A549 (cell line): ENCODE results near the gene COQ5. TPM values are rescaled to one million over a fixed set of nuclear protein-coding genes. Genes with fewer than 3 reads are reported as not detected.

Experiments used
- ATAC-seq, 2 experiments: fragments of 200-7000 bp in 1 of 2; fragments of >200 bp in 1 of 2; cut with Nextera tagmentation in 1 of 2; cut with Tn5 transposase in 1 of 2; 3 replicates each; pipeline versions ENCODE4 v1.8.0 to v1.9.1; 2018 to 2020; ENCODE audit warnings: mild to moderate bottlenecking in 1 of 2, moderate library complexity in 1 of 2
- CTCF ChIA-PET: fragments of 300-600 bp; sonication (Branson Sonifier 250); formaldehyde crosslinking; extraction: SDS; loops from one replicate; lab custom pipeline; 2021; ENCODE audit warnings: antibody characterized with exemption, inconsistent platforms; lab: Yijun Ruan, JAX
- POLR2A ChIA-PET: fragments of 350-600 bp; formaldehyde crosslinking; extraction: SDS; loops from one replicate; lab custom pipeline; 2021; ENCODE audit warnings: antibody characterized with exemption, inconsistent platforms; lab: Yijun Ruan, JAX
- DNase-seq, 2 experiments: peaks; one replicate each; pipeline versions ENCODE4 v3.0.0 to v3.0.0-alpha.2; 2011 to 2016; ENCODE audit warnings: low read depth in 1 of 2, low spot score in 1 of 2
- FAIRE-seq: peaks from 2 replicates; lab custom pipeline; 2011; peaks lifted over from hg19 to GRCh38; lab: Jason Lieb, UNC
- H3K27ac ChIP-seq, 2 experiments: fragments of >200 bp; sonication (Bioruptor Twin); formaldehyde crosslinking; 3 replicates each; pipeline ENCODE4 v1.5.1; 2016 to 2017
- H3K4me1 ChIP-seq: fragments of >200 bp; sonication (Bioruptor Twin); formaldehyde crosslinking; 3 replicates; pipeline ENCODE4 v1.6.1; 2016
- H3K4me2 ChIP-seq: fragments of >200 bp; sonication (Bioruptor Twin); formaldehyde crosslinking; 3 replicates; pipeline ENCODE4 v1.6.1; 2016
- H3K4me3 ChIP-seq: fragments of >200 bp; sonication (Bioruptor Twin); formaldehyde crosslinking; 3 replicates; pipeline ENCODE4 v1.5.1; 2016
- H3K9me3 ChIP-seq: fragments of >200 bp; sonication (Bioruptor Twin); formaldehyde crosslinking; 3 replicates; pipeline ENCODE4 v1.6.1; 2016
- ATOH8 ChIP-seq: fragments of 250-450 bp; sonication (Bioruptor Pico); IDR thresholded peaks from 2 replicates; pipeline ENCODE4 v1.5.0; 2020; ENCODE audit warnings: low read depth, mild to moderate bottlenecking, moderate library complexity
- BCL3 ChIP-seq: fragments of >200 bp; sonication (Bioruptor Twin); formaldehyde crosslinking; IDR thresholded peaks from 3 replicates; pipeline ENCODE4 v1.6.1; 2016
- BHLHE40 ChIP-seq: IDR thresholded peaks from 2 replicates; pipeline ENCODE4 v1.6.1; 2012; ENCODE audit warnings: low read depth, low read length, inconsistent platforms
- CBX2 ChIP-seq: fragments of 200-600 bp; sonication (generic); IDR thresholded peaks from 2 replicates; pipeline ENCODE4 v1.6.1; 2016; ENCODE audit warnings: low read depth, mild to moderate bottlenecking, borderline replicate concordance
- CEBPB ChIP-seq, 2 experiments: fragments of >200 bp in 1 of 2; sonication (Bioruptor Twin) in 1 of 2; formaldehyde crosslinking in 1 of 2; IDR thresholded peaks; 2 replicates each; pipeline ENCODE4 v1.6.1; 2012 to 2016
- CHD4 ChIP-seq: fragments of 200-600 bp; sonication (generic); IDR thresholded peaks from 2 replicates; pipeline ENCODE4 v1.6.1; 2016; ENCODE audit warnings: antibody characterized with exemption, mild to moderate bottlenecking, borderline replicate concordance
- EHF ChIP-seq: fragments of 250-450 bp; sonication (Bioruptor Pico); IDR thresholded peaks from 2 replicates; pipeline ENCODE4 v1.5.0; 2020; ENCODE audit warnings: mild to moderate bottlenecking
- EP300 ChIP-seq, 2 experiments: fragments of >200 bp; sonication (Bioruptor Twin); formaldehyde crosslinking; IDR thresholded peaks; 2 replicates in 1 of 2; 3 replicates in 1 of 2; pipeline ENCODE4 v1.6.1; 2016 to 2017
- FOSB ChIP-seq: fragments of 250-450 bp; sonication (Bioruptor Pico); IDR thresholded peaks from 2 replicates; pipeline ENCODE4 v1.5.0; 2020; ENCODE audit warnings: mild to moderate bottlenecking, moderate library complexity
- GATA3 ChIP-seq: IDR thresholded peaks from 2 replicates; pipeline ENCODE4 v1.6.1; 2012; ENCODE audit warnings: borderline replicate concordance
- HEYL ChIP-seq: fragments of 250-450 bp; sonication (Bioruptor Pico); IDR thresholded peaks from 2 replicates; pipeline ENCODE4 v1.8.0; 2021; ENCODE audit warnings: mild to moderate bottlenecking, moderate library complexity
- HMGXB4 ChIP-seq: fragments of 250-450 bp; sonication (Bioruptor Pico); IDR thresholded peaks from 2 replicates; pipeline ENCODE4 v1.5.0; 2021; ENCODE audit warnings: mild to moderate bottlenecking, moderate library complexity, borderline replicate concordance
- HOXB13 ChIP-seq: fragments of 250-450 bp; sonication (Bioruptor Pico); IDR thresholded peaks from 2 replicates; pipeline ENCODE4 v1.5.0; 2020; ENCODE audit warnings: low read depth, mild to moderate bottlenecking, moderate library complexity
- HOXB5 ChIP-seq: fragments of 250-450 bp; sonication (Bioruptor Pico); IDR thresholded peaks from 2 replicates; pipeline ENCODE4 v1.5.0; 2020; ENCODE audit warnings: mild to moderate bottlenecking, moderate library complexity
- JUNB ChIP-seq: fragments of >200 bp; sonication (Bioruptor Twin); formaldehyde crosslinking; IDR thresholded peaks from 2 replicates; pipeline ENCODE4 v1.6.1; 2016
- KDM1A ChIP-seq: fragments of 200-600 bp; sonication (generic); IDR thresholded peaks from 2 replicates; pipeline ENCODE4 v1.6.1; 2016; ENCODE audit warnings: low read depth, mild to moderate bottlenecking
- KDM5A ChIP-seq: fragments of 200-600 bp; sonication (generic); IDR thresholded peaks from 2 replicates; pipeline ENCODE4 v1.6.1; 2016; ENCODE audit warnings: antibody characterized with exemption, mild to moderate bottlenecking
- MAFK ChIP-seq: fragments of 450-650 bp; IDR thresholded peaks from 2 replicates; pipeline ENCODE4 v1.6.1; 2014; ENCODE audit not compliant: partially characterized antibody
- MAX ChIP-seq: IDR thresholded peaks from 2 replicates; pipeline ENCODE4 v1.6.1; 2012
- MAZ ChIP-seq: fragments of 150-350 bp; IDR thresholded peaks from 2 replicates; pipeline ENCODE4 v1.6.1; 2014; ENCODE audit warnings: antibody characterized with exemption, low read depth, low read length, borderline replicate concordance
- NPAS2 ChIP-seq: fragments of 250-450 bp; sonication (Bioruptor Pico); IDR thresholded peaks from 2 replicates; pipeline ENCODE4 v1.8.0; 2022; ENCODE audit warnings: mild to moderate bottlenecking, moderate library complexity, borderline replicate concordance
- PHF8 ChIP-seq: fragments of 200-600 bp; sonication (generic); IDR thresholded peaks from 2 replicates; pipeline ENCODE4 v1.6.1; 2016; ENCODE audit warnings: low read depth, mild to moderate bottlenecking, antibody characterized with exemption, moderate library complexity, borderline replicate concordance
- POLR2A ChIP-seq: IDR thresholded peaks from 2 replicates; pipeline ENCODE4 v1.6.1; 2012; ENCODE audit warnings: mild to moderate bottlenecking, low read length
- RAD21 ChIP-seq, 2 experiments: fragments of >200 bp in 1 of 2; sonication (Bioruptor Twin) in 1 of 2; formaldehyde crosslinking in 1 of 2; IDR thresholded peaks in 1 of 2; conservative IDR thresholded peaks in 1 of 2; 2 replicates in 1 of 2; 3 replicates in 1 of 2; pipeline ENCODE4 v1.6.1; 2012 to 2018; ENCODE audit warnings: inconsistent platforms in 1 of 2
- RNF2 ChIP-seq: fragments of 200-600 bp; sonication (generic); IDR thresholded peaks from 2 replicates; pipeline ENCODE4 v1.6.1; 2016; ENCODE audit warnings: low read depth, mild to moderate bottlenecking, antibody characterized with exemption, moderate library complexity, borderline replicate concordance
- SREBF2 ChIP-seq: fragments of 450-650 bp; IDR thresholded peaks from 2 replicates; pipeline ENCODE4 v1.6.1; 2014; ENCODE audit warnings: mild to moderate bottlenecking, moderate library complexity
- TFCP2L1 ChIP-seq: fragments of 250-450 bp; sonication (Bioruptor Pico); IDR thresholded peaks from 2 replicates; pipeline ENCODE4 v1.5.0; 2021; ENCODE audit warnings: mild to moderate bottlenecking
- USF2 ChIP-seq: fragments of 450-650 bp; IDR thresholded peaks from 2 replicates; pipeline ENCODE4 v1.6.1; 2014; ENCODE audit warnings: antibody characterized with exemption
- ZFP36 ChIP-seq: fragments of 450-650 bp; IDR thresholded peaks from 2 replicates; pipeline ENCODE4 v1.6.1; 2014; ENCODE audit warnings: borderline replicate concordance; ENCODE audit not compliant: partially characterized antibody
- ZSCAN20 ChIP-seq: fragments of 250-450 bp; sonication (Bioruptor Pico); IDR thresholded peaks from 2 replicates; pipeline ENCODE4 v1.8.0; 2022; ENCODE audit warnings: mild to moderate bottlenecking, moderate library complexity
- WGBS: methylation state at CpG from one replicate; pipeline ENCODE4 v1.1.6; 2017; ENCODE audit errors: missing lambda C conversion rate; 5-methylcytosine and 5-hydroxymethylcytosine counted together
- polyA plus RNA-seq, 4 experiments: library from polyadenylated mRNA; depleted of rRNA in 3 of 4; stranded (reverse); fragments of >200 nt; fragmentation: RNase III in 1 of 4; extraction: RNeasy Plus Mini Kit Qiagen cat#74134 plus additional on column Dnase treatment in 1 of 4; gene quantifications; 2 replicates in 3 of 4; 3 replicates in 1 of 4; pipeline ENCODE4 v1.2.3, GENCODE V29; 2011 to 2017

The COQ5 gene
- polyA plus RNA-seq, 2 of the 4 experiments (the other 2 are of a cell fraction), result 49.6 to 100.0 TPM

GRCh38 chr12:120562906-120563305, 33.9 kb upstream of the COQ5 start:
- Histone ChIP-seq H3K4me1 (no peaks in the 10 kb centered on the region), H3K4me3 (no peak overlapping the region), H3K4me2 (no peak overlapping the region), H3K9me3 (no peaks in the 10 kb centered on the region), H3K27ac (no peak overlapping the region)
- no peak for ATAC-seq
- WGBS, result 94% methylated on average over 8 of the region's 8 CpGs
- TF ChIP-seq HMGXB4 (CRISPR knock-in tag), result no peak
- no peak for TF ChIP-seq ZSCAN20 (CRISPR knock-in tag)
- no peak for TF ChIP-seq POLR2A
- ChIA-PET CTCF (interaction anchor here (0.6 to 1.7 kb wide), 2 partner anchors 24 to 316 kb away, joined by 3 to 4 read pairs; no protein-coding TSS in a partner anchor), POLR2A (interaction anchor here (0.6 kb wide), 1 partner anchor 10 kb away, joined by 3 read pairs; no protein-coding TSS in a partner anchor)
- no peak for FAIRE-seq
- DNase-seq, result no peak

GRCh38 chr12:120557589-120557988, 28.6 kb upstream of the COQ5 start:
- H3K4me2 ChIP-seq, result no peak overlapping the region
- WGBS, result 94% methylated on average over 2 of the region's 2 CpGs
- no peaks in the 10 kb centered on the region for H3K9me3 ChIP-seq
- TF ChIP-seq EP300 (IDR thresholded peaks at IDR 0.05) (no peak), USF2 (no peak), ZSCAN20 (CRISPR knock-in tag) (no peak), MAX (no peak), HEYL (CRISPR knock-in tag) (no peak), HOXB5 (CRISPR knock-in tag) (no peak), HOXB13 (CRISPR knock-in tag) (no peak), CBX2 (no peak), PHF8 (no peak), FOSB (CRISPR knock-in tag) (no peak), KDM5A (no peak), JUNB (no peak), EHF (CRISPR knock-in tag) (no peak), NPAS2 (CRISPR knock-in tag) (no peak), TFCP2L1 (CRISPR knock-in tag) (no peak), CEBPB (IDR thresholded peaks at IDR 0.05) (no peak), RAD21 (conservative IDR thresholded peaks at IDR 0.05 in 1 of 2, IDR thresholded peaks at IDR 0.05 in 1 of 2) (no peak), ZFP36 (no peak), GATA3 (no peak)
- no peak for FAIRE-seq
- ChIA-PET POLR2A (no interaction called here), CTCF (interaction anchor here (1.3 kb wide), 1 partner anchor 14 kb away, joined by 4 read pairs; no protein-coding TSS in a partner anchor)
- H3K4me3 ChIP-seq, result no peak overlapping the region
- ATAC-seq, result no peak
- peaks cover 3% of the 10 kb centered on the region; the same call in 1 of the 3 replicates for H3K4me1 ChIP-seq
- H3K27ac ChIP-seq, result no peak overlapping the region
- DNase-seq, result no peak

- Histone ChIP-seq H3K9me3 (no peaks in the 10 kb centered on the region), H3K4me2 (no peak overlapping the region)
- ChIA-PET CTCF (interaction anchor here (0.6 to 1.3 kb wide), 3 partner anchors 10 to 263 kb away, joined by 3 to 5 read pairs (median 3); no protein-coding TSS in a partner anchor), POLR2A (no interaction called here)
- ATAC-seq, result no peak
- TF ChIP-seq ATOH8 (CRISPR knock-in tag), result no peak
- TF ChIP-seq CHD4, result no peak
- no peak for TF ChIP-seq KDM1A
- no peak for TF ChIP-seq NPAS2 (CRISPR knock-in tag)
- no peak for TF ChIP-seq CEBPB (IDR thresholded peaks at IDR 0.05)
- no peak for TF ChIP-seq BHLHE40
- no peak for TF ChIP-seq MAFK
- TF ChIP-seq SREBF2, result no peak
- no peak for TF ChIP-seq BCL3
- TF ChIP-seq RNF2, result no peak
- TF ChIP-seq EHF (CRISPR knock-in tag), result no peak
- TF ChIP-seq EP300 (IDR thresholded peaks at IDR 0.05), result no peak
- no peak for TF ChIP-seq MAZ
- no peak for TF ChIP-seq RAD21 (conservative IDR thresholded peaks at IDR 0.05 in 1 of 2, IDR thresholded peaks at IDR 0.05 in 1 of 2)
- TF ChIP-seq, all 56 proteins: peak for 0
- Histone ChIP-seq H3K4me1 (peaks cover 17% of the 10 kb centered on the region), H3K27ac (no peak overlapping the region), H3K4me3 (no peak overlapping the region)
- no peak for DNase-seq
- WGBS, result 86% methylated on average over 1 of the region's 1 CpG
- FAIRE-seq, result no peak
Measured at GRCh38 chr12:120554678-120555077, 25.7 kb upstream of the COQ5 start.
